K562 (cell line): Measurements from ENCODE around the gene GPN3. TPM values are rescaled to one million over a fixed set of nuclear protein-coding genes. Genes with fewer than 3 reads are reported as not detected.

ENCODE experiments used
- ARID2 ChIP-seq: fragments of 450-650 bp; IDR thresholded peaks from 2 replicates; pipeline ENCODE4 v1.6.1; 2017; ENCODE audit warnings: antibody characterized with exemption, mild to moderate bottlenecking
- CBX2 ChIP-seq: fragments of 200-600 bp; sonication (generic); IDR thresholded peaks from one replicate; pipeline ENCODE4 v1.6.1; 2012; ENCODE audit warnings: mild to moderate bottlenecking, low read length, inconsistent platforms; ENCODE audit not compliant: insufficient read depth, poor library complexity, severe bottlenecking
- CTBP1 ChIP-seq: fragments of 450-650 bp; IDR thresholded peaks from 2 replicates; pipeline ENCODE4 v1.6.1; 2016; ENCODE audit warnings: borderline replicate concordance
- CXXC5 ChIP-seq: fragments of 250-450 bp; sonication (Bioruptor Pico); IDR thresholded peaks from 2 replicates; pipeline ENCODE4 v1.8.0; 2022; ENCODE audit warnings: inconsistent platforms, mild to moderate bottlenecking, moderate library complexity
- DACH1 ChIP-seq: fragments of 450-650 bp; IDR thresholded peaks from 2 replicates; pipeline ENCODE4 v1.6.1; 2018; ENCODE audit not compliant: partially characterized antibody
- EP400 ChIP-seq: fragments of 450-650 bp; IDR thresholded peaks from 2 replicates; pipeline ENCODE4 v1.6.1; 2017; ENCODE audit warnings: antibody characterized with exemption, mild to moderate bottlenecking, moderate library complexity
- ETS1 ChIP-seq: conservative IDR thresholded peaks from 2 replicates; pipeline ENCODE4 v1.6.1; 2011; ENCODE audit warnings: low read depth, mild to moderate bottlenecking, low read length; ENCODE audit not compliant: control insufficient read depth
- FOSL1 ChIP-seq: fragments of 200-800 bp; sonication (Bioruptor generic); conservative IDR thresholded peaks from 2 replicates; pipeline ENCODE4 v1.6.1; 2016; ENCODE audit warnings: missing genetic modification characterization, missing compliant biosample characterization
- GATAD2A ChIP-seq: fragments of 450-650 bp; IDR thresholded peaks from 2 replicates; pipeline ENCODE4 v1.6.1; 2017
- KDM4B ChIP-seq, 2 experiments: fragments of 450-650 bp in 1 of 2; sonication (generic) in 1 of 2; IDR thresholded peaks; 2 replicates each; pipeline ENCODE4 v1.6.1; 2016 to 2017; ENCODE audit warnings: borderline replicate concordance in 2 of 2, antibody characterized with exemption in 1 of 2, low read depth in 1 of 2, mild to moderate bottlenecking in 1 of 2
- PHF20 ChIP-seq: fragments of 450-650 bp; IDR thresholded peaks from 2 replicates; pipeline ENCODE4 v1.6.1; 2018; ENCODE audit not compliant: partially characterized antibody
- POLR2AphosphoS5 ChIP-seq: IDR thresholded peaks from 2 replicates; pipeline ENCODE4 v1.6.1; 2011; ENCODE audit warnings: mild to moderate bottlenecking, low read depth, low read length, moderate library complexity; ENCODE audit not compliant: control insufficient read depth, insufficient read depth
- RAD21 ChIP-seq, 2 experiments: fragments of 250-450 bp in 1 of 2; fragments of 450-650 bp in 1 of 2; sonication (Bioruptor Pico) in 1 of 2; formaldehyde crosslinking in 1 of 2; IDR thresholded peaks in 1 of 2; conservative IDR thresholded peaks in 1 of 2; 2 replicates each; pipeline versions ENCODE4 v1.4.0 to v1.8.0; 2020 to 2022; ENCODE audit warnings: mild to moderate bottlenecking in 2 of 2, moderate library complexity in 1 of 2
- RBM34 ChIP-seq: fragments of 200-400 bp; formaldehyde crosslinking; IDR thresholded peaks from 2 replicates; pipeline ENCODE4 v1.6.1; 2018; ENCODE audit warnings: low read length, borderline replicate concordance; ENCODE audit not compliant: insufficient read depth
- SMAD1 ChIP-seq: fragments of 150-350 bp; IDR thresholded peaks from 2 replicates; pipeline ENCODE4 v1.6.1; 2014; ENCODE audit warnings: low read length, low read depth; ENCODE audit not compliant: partially characterized antibody
- SNRNP70 ChIP-seq: fragments of 200-400 bp; formaldehyde crosslinking; optimal IDR thresholded peaks from 2 replicates; pipeline ENCODE3; 2017; ENCODE audit warnings: low read depth, low read length
- TAF7 ChIP-seq: fragments of 450-650 bp; IDR thresholded peaks from 2 replicates; pipeline ENCODE4 v1.6.1; 2016; ENCODE audit warnings: missing genetic modification characterization, missing compliant biosample characterization
- TAL1 ChIP-seq: fragments of 450-650 bp; IDR thresholded peaks from 2 replicates; pipeline ENCODE4 v1.6.1; 2016; ENCODE audit warnings: mild to moderate bottlenecking
- TCF7 ChIP-seq: sonication (generic); IDR thresholded peaks from 2 replicates; pipeline ENCODE4 v1.6.1; 2016; ENCODE audit warnings: antibody characterized with exemption, borderline replicate concordance
- ZNF232 ChIP-seq: sonication (generic); formaldehyde crosslinking; IDR thresholded peaks from 2 replicates; pipeline ENCODE4 v1.8.0; 2022; ENCODE audit warnings: mild to moderate bottlenecking, missing genetic modification reagents
- polyA plus RNA-seq, 8 experiments: library from polyadenylated mRNA; depleted of rRNA in 4 of 8; stranded (reverse) in 5 of 8; unstranded in 3 of 8; fragments of >200 nt; fragmentation: Nextera tagmentation in 2 of 8; fragmentation: Illumina TruSeq in 1 of 8; extraction: Ambion mirVana in 2 of 8; extraction: Trizol in 1 of 8; gene quantifications; 2 replicates each; pipeline versions ENCODE4 v1.2.1 to v1.2.3, GENCODE V29; 2011 to 2014; ENCODE audit warnings: inconsistent platforms in 1 of 8, missing spikeins in 1 of 8
- total RNA-seq, 7 experiments: library from RNA; depleted of rRNA in 6 of 7; stranded (reverse); fragments of >200 nt in 6 of 7; fragmentation: Illumina TruSeq in 2 of 7; extraction: Trizol in 2 of 7; gene quantifications; 2 replicates each; pipeline versions ENCODE4 v1.2.1 to v1.2.3, GENCODE V29; 2011 to 2021; ENCODE audit warnings: low replicate concordance in 1 of 7
- TF ChIP-seq, protein P1 (sequence below), 3 experiments: IDR thresholded peaks in 2 of 3; conservative IDR thresholded peaks in 1 of 3; 2 replicates each; pipeline ENCODE4 v1.5.1; 2011 to 2012; ENCODE audit warnings: low read length in 3 of 3, mild to moderate bottlenecking in 3 of 3, control low read depth in 2 of 3, improper control_type of control experiment in 1 of 3, inconsistent platforms in 1 of 3, low read depth in 1 of 3, mixed read lengths in 1 of 3, moderate library complexity in 1 of 3; ENCODE audit not compliant: insufficient read depth in 2 of 3
- TF ChIP-seq, protein P2 (sequence below): sonication (generic); formaldehyde crosslinking; IDR thresholded peaks from 2 replicates; pipeline ENCODE4 v1.8.0; 2023; ENCODE audit warnings: mild to moderate bottlenecking, missing genetic modification reagents

GPN3 gene
- total and polyA plus RNA-seq, 9 of the 15 experiments (the other 6 are each of a cell fraction or from before 2014, with no cell fraction given) = 35.8 to 123 (median 64.2) TPM

DNA sequence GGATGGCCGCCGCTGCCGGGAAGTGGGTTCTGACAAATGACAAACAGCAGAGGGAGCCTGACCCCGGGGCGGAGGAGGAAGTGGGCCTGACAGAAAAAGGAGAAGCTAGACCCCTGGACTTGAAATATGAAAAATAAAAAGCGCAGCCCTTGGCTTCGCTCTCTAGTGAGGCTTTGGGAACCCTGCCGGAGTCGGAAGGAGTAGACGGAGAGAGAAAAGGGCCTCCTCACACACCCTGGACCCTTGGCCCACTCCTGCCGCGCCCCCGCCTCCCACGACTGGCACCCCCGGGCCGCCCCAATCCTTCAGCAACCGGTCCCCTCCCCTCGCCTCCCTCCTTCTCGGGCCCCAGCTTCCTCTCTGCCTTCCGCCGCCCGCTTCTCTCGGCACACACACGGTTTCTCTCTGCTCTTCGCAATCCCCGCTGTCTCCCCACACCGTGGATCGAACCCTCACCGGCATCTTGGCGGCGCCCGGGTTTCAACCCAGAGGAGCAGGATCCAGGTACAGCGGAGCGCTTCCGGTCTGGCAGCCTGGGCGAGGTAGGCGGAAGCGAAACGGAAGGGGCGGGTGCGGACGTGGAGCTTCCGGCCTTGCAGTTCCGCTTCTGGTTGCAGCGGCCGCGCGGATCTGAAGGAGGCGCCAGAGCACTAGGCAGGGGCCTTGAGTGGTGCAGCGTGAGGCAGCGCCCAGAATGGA, 18.1 kb downstream of the GPN3 start, which contains the start of gene ARPC3 (continued):
- TF ChIP-seq, protein P1, sequence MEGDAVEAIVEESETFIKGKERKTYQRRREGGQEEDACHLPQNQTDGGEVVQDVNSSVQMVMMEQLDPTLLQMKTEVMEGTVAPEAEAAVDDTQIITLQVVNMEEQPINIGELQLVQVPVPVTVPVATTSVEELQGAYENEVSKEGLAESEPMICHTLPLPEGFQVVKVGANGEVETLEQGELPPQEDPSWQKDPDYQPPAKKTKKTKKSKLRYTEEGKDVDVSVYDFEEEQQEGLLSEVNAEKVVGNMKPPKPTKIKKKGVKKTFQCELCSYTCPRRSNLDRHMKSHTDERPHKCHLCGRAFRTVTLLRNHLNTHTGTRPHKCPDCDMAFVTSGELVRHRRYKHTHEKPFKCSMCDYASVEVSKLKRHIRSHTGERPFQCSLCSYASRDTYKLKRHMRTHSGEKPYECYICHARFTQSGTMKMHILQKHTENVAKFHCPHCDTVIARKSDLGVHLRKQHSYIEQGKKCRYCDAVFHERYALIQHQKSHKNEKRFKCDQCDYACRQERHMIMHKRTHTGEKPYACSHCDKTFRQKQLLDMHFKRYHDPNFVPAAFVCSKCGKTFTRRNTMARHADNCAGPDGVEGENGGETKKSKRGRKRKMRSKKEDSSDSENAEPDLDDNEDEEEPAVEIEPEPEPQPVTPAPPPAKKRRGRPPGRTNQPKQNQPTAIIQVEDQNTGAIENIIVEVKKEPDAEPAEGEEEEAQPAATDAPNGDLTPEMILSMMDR (IDR thresholded peaks at IDR 0.05 in 2 of 3, conservative IDR thresholded peaks at IDR 0.05 in 1 of 3; ENCODE audit: insufficient read depth in 2 of 3, low read depth in 1 of 3, low read length in 3 of 3) = peak; percentile 94 to 97 (median 95)
- TF ChIP-seq SMAD1 (peak; percentile 76), TCF7 (no peak; the same call in 1 of the 2 replicates), GATAD2A (no peak), CTBP1 (peak; percentile 79; the same call in 1 of the 2 replicates), POLR2AphosphoS5 (peak; percentile 89), KDM4B (IDR thresholded peaks at IDR 0.05; ENCODE audit: borderline replicate concordance in 2 of 2, low read depth in 1 of 2) (peak in 1 of 2 experiments; percentile 62; a peak in 1 of 4 replicates), CXXC5 (CRISPR knock-in tag) (peak; percentile 69), ZNF232 (no peak), TAF7 (tag) (peak; percentile 73), PHF20 (peak; percentile 94), CBX2 (no peak), SNRNP70 (no peak), FOSL1 (no peak; the same call in 1 of the 2 replicates), EP400 (peak; percentile 97), ETS1 (peak; percentile 69), TAL1 (no peak), RBM34 (no peak), RAD21 (CRISPR knock-in tag; conservative IDR thresholded peaks at IDR 0.05 in 1 of 2, IDR thresholded peaks at IDR 0.05 in 1 of 2) (peak; percentile 94 to 96), ARID2 (peak; percentile 77; the same call in 1 of the 2 replicates), DACH1 (peak; percentile 52)
- TF ChIP-seq, protein P2, sequence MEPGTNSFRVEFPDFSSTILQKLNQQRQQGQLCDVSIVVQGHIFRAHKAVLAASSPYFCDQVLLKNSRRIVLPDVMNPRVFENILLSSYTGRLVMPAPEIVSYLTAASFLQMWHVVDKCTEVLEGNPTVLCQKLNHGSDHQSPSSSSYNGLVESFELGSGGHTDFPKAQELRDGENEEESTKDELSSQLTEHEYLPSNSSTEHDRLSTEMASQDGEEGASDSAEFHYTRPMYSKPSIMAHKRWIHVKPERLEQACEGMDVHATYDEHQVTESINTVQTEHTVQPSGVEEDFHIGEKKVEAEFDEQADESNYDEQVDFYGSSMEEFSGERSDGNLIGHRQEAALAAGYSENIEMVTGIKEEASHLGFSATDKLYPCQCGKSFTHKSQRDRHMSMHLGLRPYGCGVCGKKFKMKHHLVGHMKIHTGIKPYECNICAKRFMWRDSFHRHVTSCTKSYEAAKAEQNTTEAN (CRISPR knock-in tag) = no peak
